ENCODE measurements around the gene BMPR1B.
"Not testable (repeated sequence)": the region's sequence is repeated elsewhere in the genome, so short reads cannot be mapped to it uniquely, and the experiment has no call there.

The BMPR1B gene

GRCh38 chr4:95049551-95050233 lies 291.9 kb downstream of the BMPR1B start:
- no peak for DNase-seq

GRCh38 chr4:95050980-95051701 lies 293.4 kb downstream of the BMPR1B start:
- no peak for DNase-seq

- DNase-seq: no peak
These were observed 293.9 kb downstream of the BMPR1B start for GRCh38 chr4:95051702-95052020.

- DNase-seq: no peak
These were observed 301.2 kb downstream of the BMPR1B start for GRCh38 chr4:95058991-95059390.

- no peak for DNase-seq
These were observed 301.9 kb downstream of the BMPR1B start for GRCh38 chr4:95059663-95060062.

- no peak for DNase-seq
These were observed 303.5 kb downstream of the BMPR1B start for GRCh38 chr4:95061220-95061619.

DNA sequence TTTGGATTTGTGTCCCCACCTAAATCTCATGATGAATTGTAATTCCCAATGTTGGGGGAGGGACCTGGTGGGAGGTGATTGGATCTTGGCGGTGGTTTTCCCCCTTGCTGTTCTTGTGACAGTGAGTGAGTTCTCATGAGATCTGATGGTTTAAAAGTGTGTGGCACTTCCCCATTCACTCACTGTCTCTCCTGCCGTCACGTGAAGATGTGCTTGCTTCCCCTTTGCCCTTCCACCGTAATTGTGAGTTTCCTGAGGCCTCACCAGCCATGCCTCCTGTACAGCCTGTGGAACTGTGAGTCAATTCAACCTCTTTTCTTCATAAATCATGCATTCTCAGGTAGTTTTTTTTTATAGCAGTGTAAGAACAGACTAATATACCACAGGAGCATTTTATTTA lies 304.0 kb downstream of the BMPR1B start:
- DNase-seq: not testable (repeated sequence)

- DNase-seq: no peak
These were observed 308.3 kb downstream of the BMPR1B start for GRCh38 chr4:95066050-95066449.

DNA sequence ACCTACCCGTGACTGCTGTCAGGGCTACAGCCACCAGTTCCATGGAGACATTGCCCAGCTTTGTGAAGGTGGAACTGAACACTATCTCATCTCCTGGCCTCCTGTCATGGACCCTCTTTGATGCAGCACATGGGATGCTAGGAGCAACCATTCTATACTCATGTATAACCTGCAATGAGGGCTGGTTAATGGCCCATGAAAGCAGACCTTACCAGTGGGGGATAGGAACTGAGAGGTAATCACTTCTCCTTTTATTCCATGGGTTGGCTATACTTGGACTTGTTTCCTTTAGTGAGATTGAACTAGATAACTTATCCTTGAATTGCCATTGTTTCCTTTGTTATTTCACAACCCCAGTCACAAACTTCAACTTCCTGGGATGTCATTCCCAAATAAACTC lies 310.6 kb downstream of the BMPR1B start:
- DNase-seq: no peak

DNA sequence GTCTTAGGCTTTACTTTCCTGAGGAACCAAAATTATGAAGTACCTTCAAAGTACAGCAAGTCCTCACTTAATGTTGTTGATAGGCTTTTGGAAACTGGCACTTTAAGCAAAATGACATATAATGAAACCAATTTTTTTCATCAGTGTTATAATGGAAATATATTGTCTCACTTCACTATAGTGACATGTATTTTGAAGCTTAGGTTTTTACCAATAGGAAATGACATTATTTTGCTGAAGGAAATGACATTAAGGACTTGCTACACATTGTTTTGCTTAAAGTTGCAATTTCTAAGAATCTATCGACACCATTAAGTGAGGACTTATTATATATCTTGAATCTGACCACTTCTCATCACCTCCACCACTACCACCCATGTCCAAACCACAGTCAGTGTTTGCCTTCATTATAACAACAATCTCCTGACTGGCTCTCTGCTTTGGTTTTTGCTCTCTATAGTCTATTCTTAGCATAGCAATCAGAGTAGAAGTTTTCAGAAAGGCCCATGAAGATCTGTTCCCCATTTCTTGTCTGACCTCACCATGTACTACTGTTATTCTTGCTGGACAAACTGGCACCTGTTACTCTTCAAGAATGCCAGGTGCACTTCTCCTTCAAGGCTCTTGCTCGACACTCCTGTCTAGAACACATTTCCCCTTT lies 311.2 kb downstream of the BMPR1B start:
- no peak for DNase-seq

GRCh38 chr4:95071851-95072250 lies 314.1 kb downstream of the BMPR1B start:
- DNase-seq: no peak

DNA sequence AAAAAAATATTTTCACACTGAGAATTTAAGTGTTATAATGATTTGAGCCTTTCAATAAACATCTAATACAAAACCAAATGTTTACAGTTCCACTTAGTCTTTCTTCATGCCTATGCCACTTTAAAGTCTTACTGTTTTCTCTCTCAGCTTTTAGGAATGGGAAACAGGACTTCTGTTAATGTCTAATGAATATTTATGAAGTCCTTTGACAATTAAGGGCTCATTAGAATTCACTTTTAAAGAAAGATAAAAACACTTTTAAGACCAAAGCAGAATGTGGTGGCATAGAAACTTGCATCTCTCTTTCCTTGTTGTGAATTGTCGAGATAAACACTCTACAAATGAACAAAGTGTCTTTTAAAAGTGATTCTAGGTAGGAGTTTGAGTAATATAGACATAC lies 315.9 kb downstream of the BMPR1B start:
- DNase-seq: no peak

GRCh38 chr4:95077864-95078263 lies 320.1 kb downstream of the BMPR1B start:
- DNase-seq: peak; percentile 48

GRCh38 chr4:95080969-95081368 lies 323.2 kb downstream of the BMPR1B start:
- DNase-seq: no peak

DNA sequence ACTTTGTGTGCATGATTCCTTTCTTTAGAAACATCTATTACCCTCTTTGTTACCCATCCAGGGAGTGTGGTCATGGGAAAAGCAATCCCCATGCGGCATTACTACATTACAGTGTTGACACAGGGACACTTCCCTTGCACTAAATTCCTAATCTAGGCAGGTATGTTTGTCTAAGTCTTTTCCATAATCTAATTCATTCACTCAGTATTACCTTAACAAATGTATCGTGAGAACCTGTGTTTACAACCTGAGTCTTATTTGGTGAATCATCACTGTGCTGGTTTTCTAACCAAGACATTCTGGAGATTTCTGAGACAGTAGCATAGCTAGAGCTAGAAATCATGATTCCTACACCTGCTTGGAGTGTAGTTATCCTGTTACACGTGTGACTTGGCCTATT lies 326.8 kb downstream of the BMPR1B start:
- peak; percentile 71 for DNase-seq

DNA sequence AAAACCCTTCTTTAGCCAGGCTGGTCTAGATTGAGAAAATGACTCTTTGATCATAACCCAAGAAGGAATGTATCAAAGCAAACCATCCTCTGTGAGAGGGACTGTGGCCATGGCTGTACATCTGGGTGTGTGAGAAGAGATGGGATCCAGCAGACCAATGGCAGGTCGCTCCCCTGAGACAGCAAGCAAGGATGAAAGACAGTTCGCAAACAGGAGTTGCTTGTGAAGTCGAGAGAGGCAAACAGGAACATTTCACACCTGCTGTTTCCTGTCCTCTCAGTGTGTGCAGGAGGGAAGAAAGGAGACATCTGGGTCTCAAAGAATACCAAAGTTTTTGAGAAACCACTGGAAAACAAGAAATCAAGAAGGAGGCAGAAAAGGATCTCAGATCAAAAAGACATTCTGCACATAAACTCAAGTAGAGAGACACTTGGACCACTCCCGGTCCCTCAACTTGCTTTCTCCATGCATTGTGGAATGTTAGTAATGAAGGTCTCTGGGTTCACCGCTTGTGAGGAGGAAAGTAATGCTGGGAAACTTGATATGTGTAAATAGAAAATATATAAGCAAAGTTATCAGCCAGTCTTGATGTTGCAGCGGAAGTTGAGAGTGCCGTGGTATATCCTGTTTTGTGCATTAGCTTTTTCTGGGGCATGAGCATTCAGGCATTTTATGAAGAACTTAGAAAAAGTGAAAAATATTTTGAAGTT lies 327.5 kb downstream of the BMPR1B start:
- peak; percentile 80 for DNase-seq

- peak; percentile 65 for DNase-seq
These were observed 328.8 kb downstream of the BMPR1B start for GRCh38 chr4:95086551-95086950.

GRCh38 chr4:95087657-95088455 lies 330.1 kb downstream of the BMPR1B start:
- DNase-seq: peak; percentile 53

- DNase-seq: peak; percentile 16
These were observed 333.5 kb downstream of the BMPR1B start for GRCh38 chr4:95091272-95091671.

GRCh38 chr4:95092766-95093165 lies 335.0 kb downstream of the BMPR1B start:
- peak; percentile 73 for DNase-seq

DNA sequence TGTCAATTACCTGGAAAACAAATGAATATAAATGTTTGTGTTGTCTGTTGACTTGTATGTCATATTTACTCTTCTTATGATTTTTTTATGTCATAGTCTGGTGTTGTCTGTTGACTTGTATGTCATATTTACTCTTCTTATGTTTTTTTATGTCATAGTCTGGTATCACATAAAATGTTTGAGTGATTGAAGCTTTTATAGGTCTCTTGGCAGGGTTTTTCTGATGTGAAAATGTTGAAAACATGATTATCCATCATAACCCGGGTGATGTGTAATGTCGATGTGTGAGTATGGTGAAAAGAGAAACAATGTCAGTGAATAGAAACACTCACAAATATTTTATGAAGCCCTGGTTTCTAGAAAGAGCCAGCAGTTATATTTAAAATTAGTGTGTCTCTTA lies 335.7 kb downstream of the BMPR1B start:
- peak; percentile 4 for DNase-seq

Data from DMS53 (cell line).